Astrocyte (in vitro differentiated cells and primary cell): Measurements from ENCODE around the gene PRCD. TPM values are rescaled to one million over a fixed set of nuclear protein-coding genes. Genes with fewer than 3 reads are reported as not detected.

Source experiments
- DNase-seq: peaks from one replicate; pipeline ENCODE4 v3.0.0-alpha.2; 2010; ENCODE audit warnings: low read depth
- FAIRE-seq: peaks from 2 replicates; lab custom pipeline; 2011; peaks lifted over from hg19 to GRCh38; lab: Jason Lieb, UNC
- H2AFZ ChIP-seq: 2 replicates; pipeline ENCODE4 v1.6.0; 2012; ENCODE audit warnings: low read depth, low read length, inconsistent platforms
- H3K27ac ChIP-seq: 2 replicates; pipeline ENCODE4 v1.5.1; 2011; ENCODE audit warnings: low read depth, low read length, inconsistent platforms
- H3K27me3 ChIP-seq: 2 replicates; pipeline ENCODE4 v1.6.0; 2011; ENCODE audit warnings: low read length, inconsistent platforms; ENCODE audit not compliant: insufficient read depth
- H3K36me3 ChIP-seq: 2 replicates; pipeline ENCODE4 v1.5.1; 2011; ENCODE audit warnings: low read length, inconsistent platforms; ENCODE audit not compliant: insufficient read depth
- H3K4me1 ChIP-seq: 2 replicates; pipeline ENCODE4 v1.5.1; 2011; ENCODE audit warnings: low read length, inconsistent platforms; ENCODE audit not compliant: insufficient read depth
- H3K4me2 ChIP-seq: 2 replicates; pipeline ENCODE4 v1.6.0; 2012; ENCODE audit warnings: low read length, inconsistent platforms
- H3K4me3 ChIP-seq: 2 replicates; pipeline ENCODE4 v1.5.1; 2011; ENCODE audit warnings: low read depth, mild to moderate bottlenecking, low read length, inconsistent platforms; ENCODE audit not compliant: insufficient read depth
- H3K79me2 ChIP-seq: 2 replicates; pipeline ENCODE4 v1.6.0; 2012; ENCODE audit warnings: mild to moderate bottlenecking, low read length, inconsistent platforms; ENCODE audit not compliant: insufficient read depth
- H3K9ac ChIP-seq: 2 replicates; pipeline ENCODE4 v1.6.0; 2012; ENCODE audit warnings: mild to moderate bottlenecking, low read length, inconsistent platforms
- H3K9me3 ChIP-seq: 2 replicates; pipeline ENCODE4 v1.5.1; 2012; ENCODE audit warnings: low read depth, mild to moderate bottlenecking, low read length, inconsistent platforms; ENCODE audit not compliant: insufficient read depth
- H4K20me1 ChIP-seq: 2 replicates; pipeline ENCODE4 v1.6.0; 2012; ENCODE audit warnings: low read length, inconsistent platforms; ENCODE audit not compliant: insufficient read depth
- H3K27ac Mint-ChIP-seq: one replicate; pipeline ENCODE4 v1.8.0; 2021; ENCODE audit warnings: mild to moderate bottlenecking, mixed read lengths; ENCODE audit not compliant: unreplicated experiment
- H3K27me3 Mint-ChIP-seq: one replicate; pipeline ENCODE4 v1.8.0; 2021; ENCODE audit warnings: low read depth, mixed read lengths; ENCODE audit not compliant: unreplicated experiment
- H3K36me3 Mint-ChIP-seq: one replicate; pipeline ENCODE4 v1.8.0; 2021; ENCODE audit warnings: low read depth, mixed read lengths; ENCODE audit not compliant: unreplicated experiment
- H3K4me1 Mint-ChIP-seq: one replicate; pipeline ENCODE4 v1.8.0; 2021; ENCODE audit warnings: low read depth, mixed read lengths; ENCODE audit not compliant: unreplicated experiment
- H3K4me3 Mint-ChIP-seq: one replicate; pipeline ENCODE4 v1.8.0; 2021; ENCODE audit warnings: mild to moderate bottlenecking, moderate library complexity, mixed read lengths; ENCODE audit not compliant: unreplicated experiment
- H3K9me3 Mint-ChIP-seq: one replicate; pipeline ENCODE4 v1.8.0; 2021; ENCODE audit warnings: mild to moderate bottlenecking, mixed read lengths; ENCODE audit not compliant: unreplicated experiment
- CTCF ChIP-seq: IDR thresholded peaks from 2 replicates; pipeline ENCODE4 v1.5.1; 2011; ENCODE audit warnings: low read depth, mild to moderate bottlenecking, inconsistent platforms, low read length, moderate library complexity; ENCODE audit not compliant: insufficient read depth
- EZH2 ChIP-seq: IDR thresholded peaks from 2 replicates; pipeline ENCODE4 v1.6.1; 2012; ENCODE audit warnings: mild to moderate bottlenecking, low read length, inconsistent platforms; ENCODE audit not compliant: insufficient read depth
- total RNA-seq: library from RNA; stranded (reverse); gene quantifications from 2 replicates; pipeline ENCODE4 v1.2.1, GENCODE V29; 2021

PRCD gene
- total RNA-seq, 1 donor from 2014 or later: 2.2 TPM

DNA sequence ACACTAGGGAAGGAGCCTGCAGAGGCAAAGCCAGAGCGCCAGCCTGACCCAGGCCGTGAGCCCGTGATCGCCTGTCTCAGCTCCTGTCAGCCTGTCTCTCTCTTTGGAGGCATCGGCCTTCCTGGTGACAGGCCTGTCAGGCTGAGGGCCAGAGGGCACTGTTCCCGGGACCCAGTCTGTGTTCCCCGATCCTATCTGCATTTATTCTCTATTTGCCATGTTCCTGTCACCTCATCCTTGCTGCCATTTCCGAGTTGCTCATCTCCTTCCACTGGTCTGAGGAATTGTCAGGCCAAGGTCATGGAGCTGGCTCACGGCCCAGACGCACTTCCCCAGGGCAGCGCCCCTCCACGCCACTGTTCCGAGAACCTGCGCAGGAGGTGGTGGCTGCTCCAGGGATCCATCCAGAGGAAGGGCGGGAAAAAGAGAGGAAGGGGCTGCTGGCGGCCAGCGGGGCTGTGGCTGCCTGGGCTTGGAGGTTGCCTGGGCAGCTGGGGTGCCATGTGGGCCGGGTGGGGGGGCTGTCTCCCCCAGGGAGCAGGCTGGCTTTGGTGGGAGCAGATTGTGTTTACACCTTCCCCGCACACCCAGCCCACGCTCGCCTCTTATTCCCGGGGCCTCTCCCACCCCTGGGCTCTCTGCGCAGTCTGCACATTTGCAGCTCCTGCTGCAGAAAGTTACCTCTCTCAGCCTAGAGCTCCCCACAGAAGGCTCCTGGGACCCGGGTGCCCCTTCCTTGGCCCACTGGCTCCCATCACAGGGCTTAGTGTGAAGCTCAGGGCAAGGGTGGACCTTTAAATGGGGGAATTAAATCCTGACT, 4.9 kb downstream of the PRCD start:
- H2AFZ ChIP-seq: peak overlapping the region; percentile 16
- no peak overlapping the region for H3K4me3 Mint-ChIP-seq
- DNase-seq: no peak
- no peak overlapping the region for H3K27ac Mint-ChIP-seq
- peaks cover 33% of the 10 kb centered on the region for H3K4me1 Mint-ChIP-seq
- H3K9me3 Mint-ChIP-seq: no peaks in the 10 kb centered on the region
- no peaks in the 10 kb centered on the region for H3K79me2 ChIP-seq
- H3K4me2 ChIP-seq: peak overlapping the region; percentile 24
- peak overlapping the region; percentile 3 for H3K9ac ChIP-seq
- H3K36me3 Mint-ChIP-seq: peaks cover 2% of the 10 kb centered on the region
- no peak for FAIRE-seq
- H3K27me3 ChIP-seq: peaks cover 7% of the 10 kb centered on the region
- H3K4me1 ChIP-seq: peaks cover 45% of the 10 kb centered on the region
- H4K20me1 ChIP-seq: no peaks in the 10 kb centered on the region
- no peak overlapping the region for H3K27ac ChIP-seq
- H3K4me3 ChIP-seq: no peak overlapping the region
- H3K27me3 Mint-ChIP-seq: peaks cover 23% of the 10 kb centered on the region
- no peaks in the 10 kb centered on the region for H3K36me3 ChIP-seq
- TF ChIP-seq EZH2: no peak
- no peak for TF ChIP-seq CTCF
- no peaks in the 10 kb centered on the region for H3K9me3 ChIP-seq

GRCh38 chr17:76545918-76546555, 6.2 kb downstream of the PRCD start:
- H2AFZ ChIP-seq: no peak overlapping the region
- no peaks in the 10 kb centered on the region for H3K9me3 Mint-ChIP-seq
- peaks cover 23% of the 10 kb centered on the region for H3K27me3 Mint-ChIP-seq
- H3K27ac Mint-ChIP-seq: peak overlapping the region; percentile 66
- H3K4me1 Mint-ChIP-seq: peaks cover 32% of the 10 kb centered on the region
- H3K79me2 ChIP-seq: no peaks in the 10 kb centered on the region
- H3K4me1 ChIP-seq: peaks cover 42% of the 10 kb centered on the region
- H3K27ac ChIP-seq: peak overlapping the region; percentile 55
- H3K4me2 ChIP-seq: peak overlapping the region; percentile 76
- H3K9me3 ChIP-seq: no peaks in the 10 kb centered on the region
- no peaks in the 10 kb centered on the region for H3K36me3 ChIP-seq
- FAIRE-seq: no peak
- peak overlapping the region; percentile 4 for H3K4me3 ChIP-seq
- H3K9ac ChIP-seq: peak overlapping the region; percentile 61
- peaks cover 7% of the 10 kb centered on the region for H3K27me3 ChIP-seq
- no peaks in the 10 kb centered on the region for H4K20me1 ChIP-seq
- peaks cover 2% of the 10 kb centered on the region for H3K36me3 Mint-ChIP-seq
- no peak for DNase-seq
- TF ChIP-seq EZH2 (no peak), CTCF (no peak)
- no peak overlapping the region for H3K4me3 Mint-ChIP-seq
